K562 (cell line): ENCODE measurements around the gene CREB3L1. TPM values are rescaled to one million over a fixed set of nuclear protein-coding genes. Genes with fewer than 3 reads are reported as not detected.

Source experiments
- ATAC-seq: fragments of 200-7000 bp; cut with Tn5 transposase; 3 replicates; pipeline ENCODE4 v1.9.1; 2020; ENCODE audit warnings: moderate library complexity
- BruUV-seq: library from RNA; stranded (reverse); fragments of 400-500 nt; replicated peaks from 2 replicates; lab custom pipeline; 2021; lab: Mats Ljungman, UMichigan
- CTCF ChIA-PET: fragments of 300-600 bp; formaldehyde crosslinking; extraction: SDS; loops from one replicate; lab custom pipeline; 2021; ENCODE audit warnings: low intra/inter-chr PET ratio; lab: Yijun Ruan, JAX
- POLR2A ChIA-PET: fragments of 300-600, 350-650 bp; sonication (Branson Sonifier 250); formaldehyde crosslinking; extraction: SDS; loops from one replicate; lab custom pipeline; 2021; ENCODE audit warnings: antibody characterized with exemption, inconsistent platforms; lab: Yijun Ruan, JAX
- DNase-seq, 4 experiments: peaks; one replicate each; pipeline versions ENCODE4 v3.0.0 to v3.0.0-alpha.2; 2011 to 2018; ENCODE audit warnings: low spot score in 3 of 4, mixed read lengths in 3 of 4; ENCODE audit errors: extremely low read depth in 1 of 4
- FAIRE-seq: peaks from 2 replicates; lab custom pipeline; 2011; peaks lifted over from hg19 to GRCh38; lab: Jason Lieb, UNC
- H2AFZ ChIP-seq: 2 replicates; pipeline ENCODE4 v1.6.0; 2011; ENCODE audit warnings: low read depth, low read length, control low read depth, inconsistent platforms
- H3K27ac ChIP-seq: fragments of 200-600 bp; 3 replicates; pipeline ENCODE4 v1.8.0; 2011; ENCODE audit warnings: low read depth, mild to moderate bottlenecking, control low read depth, inconsistent platforms, low read length, moderate library complexity, mixed read lengths; ENCODE audit errors: extremely low read depth
- H3K27me3 ChIP-seq, 2 experiments: fragments of 300-600 bp in 1 of 2; 2 replicates in 1 of 2; 3 replicates in 1 of 2; pipeline versions ENCODE4 v1.6.0 to v1.8.0; 2011; ENCODE audit warnings: inconsistent platforms in 2 of 2, low read length in 2 of 2, mild to moderate bottlenecking in 1 of 2, mixed read lengths in 1 of 2, moderate library complexity in 1 of 2; ENCODE audit not compliant: control insufficient read depth in 2 of 2, insufficient read depth in 2 of 2
- H3K36me3 ChIP-seq: fragments of 300-600 bp; 3 replicates; pipeline ENCODE4 v1.8.0; 2011; ENCODE audit warnings: mild to moderate bottlenecking, low read length, inconsistent platforms; ENCODE audit not compliant: control insufficient read depth, insufficient read depth
- H3K4me1 ChIP-seq, 2 experiments: fragments of 200-600 bp in 1 of 2; replicated peaks in 1 of 2; 2 replicates in 1 of 2; 3 replicates in 1 of 2; pipeline versions ENCODE4 v1.5.1 to v1.8.0; 2011; ENCODE audit warnings: inconsistent platforms in 2 of 2, low read length in 2 of 2, mild to moderate bottlenecking in 1 of 2, mixed read lengths in 1 of 2, moderate library complexity in 1 of 2; ENCODE audit not compliant: control insufficient read depth in 2 of 2, insufficient read depth in 2 of 2
- H3K4me2 ChIP-seq: 2 replicates; pipeline ENCODE4 v1.6.1; 2011; ENCODE audit warnings: low read length, control low read depth, inconsistent platforms, mixed read lengths; ENCODE audit not compliant: insufficient read depth
- H3K4me3 ChIP-seq: fragments of 200-600 bp; sonication (generic), shearing (Covaris generic); 2 replicates; pipeline ENCODE4 v1.5.1; 2016; ENCODE audit warnings: control low read depth, inconsistent platforms
- H3K79me2 ChIP-seq: fragments of 200-600 bp; 3 replicates; pipeline ENCODE4 v1.8.0; 2011; ENCODE audit warnings: low read length, inconsistent platforms; ENCODE audit not compliant: control insufficient read depth, insufficient read depth
- H3K9ac ChIP-seq, 2 experiments: 2 replicates each; pipeline versions ENCODE4 v1.6.0 to v1.6.1; 2011; ENCODE audit warnings: low read depth in 2 of 2, low read length in 2 of 2, control low read depth in 1 of 2, inconsistent platforms in 1 of 2, mild to moderate bottlenecking in 1 of 2, mixed read lengths in 1 of 2; ENCODE audit not compliant: insufficient read depth in 1 of 2
- H3K9me1 ChIP-seq: one replicate; pipeline ENCODE4 v1.6.0; 2011; ENCODE audit warnings: inconsistent platforms, mild to moderate bottlenecking, low read length, moderate library complexity; ENCODE audit not compliant: control insufficient read depth, insufficient read depth
- H3K9me3 ChIP-seq: replicated peaks from 2 replicates; pipeline ENCODE4 v1.5.1; 2011; ENCODE audit warnings: low read depth, low read length, inconsistent platforms; ENCODE audit not compliant: control insufficient read depth, insufficient read depth
- H4K20me1 ChIP-seq: replicated peaks from 2 replicates; pipeline ENCODE4 v1.6.1; 2011; ENCODE audit warnings: low read length, inconsistent platforms, mixed read lengths; ENCODE audit not compliant: control insufficient read depth, insufficient read depth
- CHD1 ChIP-seq: fragments of 200-600 bp; sonication (generic); IDR thresholded peaks from one replicate; pipeline ENCODE4 v1.6.1; 2012; ENCODE audit warnings: mild to moderate bottlenecking, moderate library complexity, low read length, inconsistent platforms
- CTCF ChIP-seq, 3 experiments: IDR thresholded peaks in 2 of 3; conservative IDR thresholded peaks in 1 of 3; 2 replicates each; pipeline ENCODE4 v1.5.1; 2011 to 2012; ENCODE audit warnings: low read length in 3 of 3, mild to moderate bottlenecking in 3 of 3, control low read depth in 2 of 3, improper control_type of control experiment in 1 of 3, inconsistent platforms in 1 of 3, low read depth in 1 of 3, mixed read lengths in 1 of 3, moderate library complexity in 1 of 3; ENCODE audit not compliant: insufficient read depth in 2 of 3
- HNRNPUL1 ChIP-seq: fragments of 200-400 bp; formaldehyde crosslinking; IDR thresholded peaks from 2 replicates; pipeline ENCODE4 v1.6.1; 2017; ENCODE audit warnings: low read length
- RAD21 ChIP-seq, 2 experiments: fragments of 250-450 bp in 1 of 2; fragments of 450-650 bp in 1 of 2; sonication (Bioruptor Pico) in 1 of 2; formaldehyde crosslinking in 1 of 2; IDR thresholded peaks in 1 of 2; conservative IDR thresholded peaks in 1 of 2; 2 replicates each; pipeline versions ENCODE4 v1.4.0 to v1.8.0; 2020 to 2022; ENCODE audit warnings: mild to moderate bottlenecking in 2 of 2, moderate library complexity in 1 of 2
- TOE1 ChIP-seq, 2 experiments: fragments of 450-650 bp in 1 of 2; sonication (generic) in 1 of 2; formaldehyde crosslinking in 1 of 2; IDR thresholded peaks; 2 replicates each; pipeline versions ENCODE4 v1.7.1 to v1.8.0; 2016 to 2022; ENCODE audit warnings: borderline replicate concordance in 2 of 2, mild to moderate bottlenecking in 2 of 2, antibody characterized with exemption in 1 of 2, inconsistent platforms in 1 of 2, low read depth in 1 of 2, missing genetic modification reagents in 1 of 2, moderate library complexity in 1 of 2
- ZNF764 ChIP-seq: fragments of 250-450 bp; sonication (Bioruptor Pico); IDR thresholded peaks from 2 replicates; pipeline ENCODE4 v1.4.0; 2020; ENCODE audit warnings: low read depth, mild to moderate bottlenecking, moderate library complexity
- WGBS: fragments of 100-300 bp; shearing (Covaris generic); methylation state at CpG from one replicate; pipeline ENCODE4 v1.1.6; 2016; ENCODE audit warnings: low coverage, mixed read lengths; ENCODE audit not compliant: insufficient coverage; ENCODE audit errors: missing lambda C conversion rate; 5-methylcytosine and 5-hydroxymethylcytosine counted together
- in situ Hi-C: fragments of 300-500 bp; cut with MboI; formaldehyde crosslinking; loops from 4 replicates; pipeline ENCODE4 v1.15.0; 2018; ENCODE audit warnings: inconsistent platforms, mixed read lengths
- intact Hi-C: fragments of 100-400 bp; cut with micrococcal nuclease; formaldehyde crosslinking; loops from 2 replicates; pipeline ENCODE4 v1.14.2; 2022
- polyA plus RNA-seq, 8 experiments: library from polyadenylated mRNA; depleted of rRNA in 4 of 8; stranded (reverse) in 5 of 8; unstranded in 3 of 8; fragments of >200 nt; fragmentation: Nextera tagmentation in 2 of 8; fragmentation: Illumina TruSeq in 1 of 8; extraction: Ambion mirVana in 2 of 8; extraction: Trizol in 1 of 8; gene quantifications; 2 replicates each; pipeline versions ENCODE4 v1.2.1 to v1.2.3, GENCODE V29; 2011 to 2014; ENCODE audit warnings: inconsistent platforms in 1 of 8, missing spikeins in 1 of 8
- total RNA-seq, 7 experiments: library from RNA; depleted of rRNA in 6 of 7; stranded (reverse); fragments of >200 nt in 6 of 7; fragmentation: Illumina TruSeq in 2 of 7; extraction: Trizol in 2 of 7; gene quantifications; 2 replicates each; pipeline versions ENCODE4 v1.2.1 to v1.2.3, GENCODE V29; 2011 to 2021; ENCODE audit warnings: low replicate concordance in 1 of 7
- TF ChIP-seq, protein P1 (sequence below): sonication (generic); formaldehyde crosslinking; IDR thresholded peaks from 2 replicates; pipeline ENCODE4 v1.8.1; 2022; ENCODE audit warnings: missing genetic modification reagents

CREB3L1 gene
- total and polyA plus RNA-seq, 9 of the 15 experiments (the other 6 are each of a cell fraction or from before 2014, with no cell fraction given), result 1.2 to 27.6 (median 3.7) TPM

- Histone ChIP-seq H2AFZ (no peak overlapping the region), H4K20me1 (no peaks in the 10 kb centered on the region), H3K9ac (peak overlapping the region in 1 of 2 experiments; percentile 29; a peak in 1 of 4 replicates), H3K9me1 (no peaks in the 10 kb centered on the region), H3K79me2 (peaks cover 34% of the 10 kb centered on the region), H3K4me1 (peaks cover 21 to 42% of the 10 kb centered on the region in 2 experiments), H3K27me3 (no peaks in the 10 kb centered on the region), H3K36me3 (peaks cover 15% of the 10 kb centered on the region; the same call in 2 of the 3 replicates), H3K4me2 (no peak overlapping the region), H3K9me3 (no peaks in the 10 kb centered on the region), H3K27ac (no peak overlapping the region; the same call in 2 of the 3 replicates), H3K4me3 (no peak overlapping the region)
- no peak for ATAC-seq
- BruUV-seq, result no TSS peak
- FAIRE-seq, result no peak
- POLR2A ChIA-PET, result interaction anchor here (0.6 to 1.4 kb wide), 3 partner anchors 8 to 19 kb away, joined by 3 to 4 read pairs (median 4); no protein-coding TSS in a partner anchor
- CTCF ChIA-PET, result no interaction called here
- no peak for DNase-seq
- intact Hi-C loops, result loop anchor here (5.0 kb wide), 1 partner anchor 177 kb away; the partner anchor contains the start of gene PHF21A
- in situ Hi-C loops, result no loop called here
- WGBS, result 71% methylated on average over 5 of the region's 5 CpGs
- TF ChIP-seq, protein P1, sequence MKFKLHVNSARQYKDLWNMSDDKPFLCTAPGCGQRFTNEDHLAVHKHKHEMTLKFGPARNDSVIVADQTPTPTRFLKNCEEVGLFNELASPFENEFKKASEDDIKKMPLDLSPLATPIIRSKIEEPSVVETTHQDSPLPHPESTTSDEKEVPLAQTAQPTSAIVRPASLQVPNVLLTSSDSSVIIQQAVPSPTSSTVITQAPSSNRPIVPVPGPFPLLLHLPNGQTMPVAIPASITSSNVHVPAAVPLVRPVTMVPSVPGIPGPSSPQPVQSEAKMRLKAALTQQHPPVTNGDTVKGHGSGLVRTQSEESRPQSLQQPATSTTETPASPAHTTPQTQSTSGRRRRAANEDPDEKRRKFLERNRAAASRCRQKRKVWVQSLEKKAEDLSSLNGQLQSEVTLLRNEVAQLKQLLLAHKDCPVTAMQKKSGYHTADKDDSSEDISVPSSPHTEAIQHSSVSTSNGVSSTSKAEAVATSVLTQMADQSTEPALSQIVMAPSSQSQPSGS, result no peak
- no peak for TF ChIP-seq CHD1
- TF ChIP-seq RAD21 (CRISPR knock-in tag; conservative IDR thresholded peaks at IDR 0.05 in 1 of 2, IDR thresholded peaks at IDR 0.05 in 1 of 2), result peak in 1 of 2 experiments; percentile 20; a peak in 1 of 4 replicates
- TF ChIP-seq TOE1 (IDR thresholded peaks at IDR 0.05; ENCODE audit: borderline replicate concordance), result no peak
- no peak for TF ChIP-seq TOE1 (CRISPR knock-in tag; IDR thresholded peaks at IDR 0.05; ENCODE audit: borderline replicate concordance, low read depth)
- TF ChIP-seq CTCF (IDR thresholded peaks at IDR 0.05 in 2 of 3, conservative IDR thresholded peaks at IDR 0.05 in 1 of 3; ENCODE audit: insufficient read depth in 2 of 3, low read depth in 1 of 3, low read length in 3 of 3), result peak in 2 of 3 experiments; percentile 26 to 33; a peak in 2 of 6 replicates
- TF ChIP-seq ZNF764 (CRISPR knock-in tag), result 0 out of 2 replicates have a peak, but pooled peaks have one; percentile 72
- no peak for TF ChIP-seq HNRNPUL1
Observed at GRCh38 chr11:46299451-46299961, 22.0 kb downstream of the CREB3L1 start.
